HEK293 (cell line): ENCODE data around the gene CMBL.

Source experiments
- EGR2 ChIP-seq: fragments of 450-650 bp; formaldehyde crosslinking; IDR thresholded peaks from 2 replicates; pipeline ENCODE4 v1.5.1; 2016; ENCODE audit warnings: low read depth, missing biosample characterization, missing genetic modification characterization
- ELK4 ChIP-seq: IDR thresholded peaks from 2 replicates; pipeline ENCODE4 v1.6.1; 2011; ENCODE audit warnings: mild to moderate bottlenecking, low read depth, low read length, borderline replicate concordance
- RBAK ChIP-seq: fragments of 450-650 bp; formaldehyde crosslinking; IDR thresholded peaks from 2 replicates; pipeline ENCODE4 v1.5.1; 2016; ENCODE audit warnings: missing biosample characterization, missing genetic modification characterization
- REPIN1 ChIP-seq: fragments of 450-650 bp; formaldehyde crosslinking; IDR thresholded peaks from 2 replicates; pipeline ENCODE4 v1.5.1; 2017; ENCODE audit warnings: missing biosample characterization, missing genetic modification characterization, low read depth
- SP3 ChIP-seq: fragments of 450-650 bp; formaldehyde crosslinking; IDR thresholded peaks from 2 replicates; pipeline ENCODE4 v1.5.1; 2016; ENCODE audit warnings: missing biosample characterization, missing genetic modification characterization
- ZBTB21 ChIP-seq: fragments of 450-650 bp; formaldehyde crosslinking; IDR thresholded peaks from 2 replicates; pipeline ENCODE4 v1.5.1; 2017; ENCODE audit warnings: missing biosample characterization, missing genetic modification characterization
- ZIC2 ChIP-seq: fragments of 450-650 bp; formaldehyde crosslinking; IDR thresholded peaks from 2 replicates; pipeline ENCODE4 v1.5.1; 2016; ENCODE audit warnings: missing biosample characterization, missing genetic modification characterization
- ZNF121 ChIP-seq: fragments of 450-650 bp; formaldehyde crosslinking; IDR thresholded peaks from 2 replicates; pipeline ENCODE4 v1.5.1; 2016; ENCODE audit warnings: missing biosample characterization, missing genetic modification characterization
- ZNF155 ChIP-seq: fragments of 450-650 bp; formaldehyde crosslinking; IDR thresholded peaks from 2 replicates; pipeline ENCODE4 v1.5.1; 2016; ENCODE audit warnings: missing biosample characterization, missing genetic modification characterization
- ZNF184 ChIP-seq: fragments of 450-650 bp; IDR thresholded peaks from 2 replicates; pipeline ENCODE4 v1.5.1; 2018; ENCODE audit warnings: missing biosample characterization, mild to moderate bottlenecking, missing genetic modification characterization
- ZNF239 ChIP-seq: fragments of 450-650 bp; formaldehyde crosslinking; IDR thresholded peaks from 2 replicates; pipeline ENCODE4 v1.5.1; 2016; ENCODE audit warnings: missing biosample characterization, missing genetic modification characterization
- ZNF274 ChIP-seq, 2 experiments: fragments of 200-500 bp in 1 of 2; fragments of 450-650 bp in 1 of 2; sonication (Bioruptor generic) in 1 of 2; formaldehyde crosslinking in 1 of 2; IDR thresholded peaks; 2 replicates each; pipeline versions ENCODE4 v1.5.1 to v1.6.1; 2014 to 2016; ENCODE audit warnings: borderline replicate concordance in 1 of 2, inconsistent platforms in 1 of 2, low read length in 1 of 2, missing biosample characterization in 1 of 2, missing genetic modification characterization in 1 of 2
- ZNF350 ChIP-seq: fragments of 450-650 bp; formaldehyde crosslinking; IDR thresholded peaks from 2 replicates; pipeline ENCODE4 v1.5.0; 2017; ENCODE audit warnings: missing biosample characterization, mild to moderate bottlenecking, missing genetic modification characterization
- ZNF391 ChIP-seq: fragments of 450-650 bp; formaldehyde crosslinking; IDR thresholded peaks from 2 replicates; pipeline ENCODE4 v1.5.1; 2016; ENCODE audit warnings: low read depth, missing biosample characterization, missing genetic modification characterization, borderline replicate concordance
- ZNF473 ChIP-seq: fragments of 450-650 bp; formaldehyde crosslinking; IDR thresholded peaks from 2 replicates; pipeline ENCODE4 v1.5.1; 2017; ENCODE audit warnings: missing biosample characterization, missing genetic modification characterization
- ZNF561 ChIP-seq: fragments of 450-650 bp; IDR thresholded peaks from 2 replicates; pipeline ENCODE4 v1.5.1; 2018; ENCODE audit warnings: missing biosample characterization, missing genetic modification characterization, borderline replicate concordance
- ZNF571 ChIP-seq: fragments of 450-650 bp; formaldehyde crosslinking; IDR thresholded peaks from 2 replicates; pipeline ENCODE4 v1.5.0; 2017; ENCODE audit warnings: missing biosample characterization, missing genetic modification characterization
- ZNF585B ChIP-seq: fragments of 450-650 bp; formaldehyde crosslinking; IDR thresholded peaks from 2 replicates; pipeline ENCODE4 v1.5.1; 2016; ENCODE audit warnings: missing biosample characterization, missing genetic modification characterization
- TF ChIP-seq, protein P1 (sequence below): fragments of 450-650 bp; formaldehyde crosslinking; IDR thresholded peaks from 2 replicates; pipeline ENCODE4 v1.5.0; 2017; ENCODE audit warnings: missing biosample characterization, missing genetic modification characterization, borderline replicate concordance
- TF ChIP-seq, protein P2 (sequence below): fragments of 450-650 bp; formaldehyde crosslinking; IDR thresholded peaks from 2 replicates; pipeline ENCODE4 v1.5.1; 2016; ENCODE audit warnings: missing biosample characterization, missing genetic modification characterization
- TF ChIP-seq, protein P3 (sequence below): fragments of 450-650 bp; formaldehyde crosslinking; IDR thresholded peaks from 2 replicates; pipeline ENCODE4 v1.5.1; 2016; ENCODE audit warnings: missing biosample characterization, missing genetic modification characterization
- TF ChIP-seq, protein P4 (sequence below): sonication (generic); formaldehyde crosslinking; IDR thresholded peaks from 2 replicates; pipeline ENCODE4 v1.8.1; 2022; ENCODE audit warnings: mild to moderate bottlenecking, moderate library complexity, missing genetic modification reagents
- TF ChIP-seq, protein P5 (sequence below): fragments of 450-650 bp; formaldehyde crosslinking; IDR thresholded peaks from 2 replicates; pipeline ENCODE4 v1.5.1; 2016; ENCODE audit warnings: missing biosample characterization, missing genetic modification characterization, low read depth
- TF ChIP-seq, protein P6 (sequence below): fragments of 450-650 bp; formaldehyde crosslinking; IDR thresholded peaks from 2 replicates; pipeline ENCODE4 v1.5.1; 2017; ENCODE audit warnings: missing biosample characterization, missing genetic modification characterization

Gene CMBL

GRCh38 chr5:10307206-10308148, at the start of gene CMBL (continued):
- no peak for TF ChIP-seq ZNF274 (IDR thresholded peaks at IDR 0.05; ENCODE audit: low read length)
- no peak for TF ChIP-seq ZNF274 (tag by site-specific recombination; IDR thresholded peaks at IDR 0.05; ENCODE audit: borderline replicate concordance)
- TF ChIP-seq ZNF155: no peak
- TF ChIP-seq ELK4: no peak
- TF ChIP-seq, protein P1, sequence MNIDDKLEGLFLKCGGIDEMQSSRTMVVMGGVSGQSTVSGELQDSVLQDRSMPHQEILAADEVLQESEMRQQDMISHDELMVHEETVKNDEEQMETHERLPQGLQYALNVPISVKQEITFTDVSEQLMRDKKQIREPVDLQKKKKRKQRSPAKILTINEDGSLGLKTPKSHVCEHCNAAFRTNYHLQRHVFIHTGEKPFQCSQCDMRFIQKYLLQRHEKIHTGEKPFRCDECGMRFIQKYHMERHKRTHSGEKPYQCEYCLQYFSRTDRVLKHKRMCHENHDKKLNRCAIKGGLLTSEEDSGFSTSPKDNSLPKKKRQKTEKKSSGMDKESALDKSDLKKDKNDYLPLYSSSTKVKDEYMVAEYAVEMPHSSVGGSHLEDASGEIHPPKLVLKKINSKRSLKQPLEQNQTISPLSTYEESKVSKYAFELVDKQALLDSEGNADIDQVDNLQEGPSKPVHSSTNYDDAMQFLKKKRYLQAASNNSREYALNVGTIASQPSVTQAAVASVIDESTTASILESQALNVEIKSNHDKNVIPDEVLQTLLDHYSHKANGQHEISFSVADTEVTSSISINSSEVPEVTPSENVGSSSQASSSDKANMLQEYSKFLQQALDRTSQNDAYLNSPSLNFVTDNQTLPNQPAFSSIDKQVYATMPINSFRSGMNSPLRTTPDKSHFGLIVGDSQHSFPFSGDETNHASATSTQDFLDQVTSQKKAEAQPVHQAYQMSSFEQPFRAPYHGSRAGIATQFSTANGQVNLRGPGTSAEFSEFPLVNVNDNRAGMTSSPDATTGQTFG (tag by site-specific recombination): no peak
- TF ChIP-seq RBAK (tag by site-specific recombination): no peak
- no peak for TF ChIP-seq ZNF350 (tag by site-specific recombination)
- TF ChIP-seq ZNF184 (tag by site-specific recombination): no peak
- peak; percentile 94 for TF ChIP-seq EGR2 (tag by site-specific recombination)
- peak; percentile 75 for TF ChIP-seq ZIC2 (tag by site-specific recombination)
- no peak for TF ChIP-seq ZNF473 (tag by site-specific recombination)
- TF ChIP-seq ZNF561: peak; percentile 69
- no peak for TF ChIP-seq ZBTB21
- no peak for TF ChIP-seq REPIN1 (tag by site-specific recombination)
- TF ChIP-seq ZNF391 (tag by site-specific recombination): peak; percentile 91; the same call in 1 of the 2 replicates
- TF ChIP-seq, protein P2, sequence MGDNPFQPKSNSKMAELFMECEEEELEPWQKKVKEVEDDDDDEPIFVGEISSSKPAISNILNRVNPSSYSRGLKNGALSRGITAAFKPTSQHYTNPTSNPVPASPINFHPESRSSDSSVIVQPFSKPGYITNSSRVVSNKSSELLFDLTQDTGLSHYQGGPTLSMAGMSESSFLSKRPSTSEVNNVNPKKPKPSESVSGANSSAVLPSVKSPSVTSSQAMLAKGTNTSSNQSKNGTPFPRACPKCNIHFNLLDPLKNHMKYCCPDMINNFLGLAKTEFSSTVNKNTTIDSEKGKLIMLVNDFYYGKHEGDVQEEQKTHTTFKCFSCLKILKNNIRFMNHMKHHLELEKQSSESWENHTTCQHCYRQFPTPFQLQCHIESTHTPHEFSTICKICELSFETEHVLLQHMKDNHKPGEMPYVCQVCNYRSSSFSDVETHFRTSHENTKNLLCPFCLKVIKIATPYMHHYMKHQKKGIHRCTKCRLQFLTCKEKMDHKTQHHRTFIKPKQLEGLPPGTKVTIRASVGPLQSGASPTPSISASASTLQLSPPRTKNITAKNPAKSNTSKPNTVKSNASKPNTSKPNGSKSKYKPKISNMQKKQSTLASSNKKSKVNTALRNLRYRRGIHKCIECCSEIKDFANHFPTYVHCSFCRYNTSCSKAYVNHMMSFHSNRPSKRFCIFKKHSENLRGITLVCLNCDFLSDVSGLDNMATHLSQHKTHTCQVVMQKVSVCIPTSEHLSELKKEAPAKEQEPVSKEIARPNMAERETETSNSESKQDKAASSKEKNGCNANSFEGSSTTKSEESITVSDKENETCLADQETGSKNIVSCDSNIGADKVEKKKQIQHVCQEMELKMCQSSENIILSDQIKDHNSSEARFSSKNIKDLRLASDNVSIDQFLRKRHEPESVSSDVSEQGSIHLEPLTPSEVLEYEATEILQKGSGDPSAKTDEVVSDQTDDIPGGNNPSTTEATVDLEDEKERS (tag by site-specific recombination): no peak
- TF ChIP-seq SP3: peak; percentile 93
- peak; percentile 63; the same call in 1 of the 2 replicates for TF ChIP-seq ZNF239 (tag by site-specific recombination)
- TF ChIP-seq, protein P3, sequence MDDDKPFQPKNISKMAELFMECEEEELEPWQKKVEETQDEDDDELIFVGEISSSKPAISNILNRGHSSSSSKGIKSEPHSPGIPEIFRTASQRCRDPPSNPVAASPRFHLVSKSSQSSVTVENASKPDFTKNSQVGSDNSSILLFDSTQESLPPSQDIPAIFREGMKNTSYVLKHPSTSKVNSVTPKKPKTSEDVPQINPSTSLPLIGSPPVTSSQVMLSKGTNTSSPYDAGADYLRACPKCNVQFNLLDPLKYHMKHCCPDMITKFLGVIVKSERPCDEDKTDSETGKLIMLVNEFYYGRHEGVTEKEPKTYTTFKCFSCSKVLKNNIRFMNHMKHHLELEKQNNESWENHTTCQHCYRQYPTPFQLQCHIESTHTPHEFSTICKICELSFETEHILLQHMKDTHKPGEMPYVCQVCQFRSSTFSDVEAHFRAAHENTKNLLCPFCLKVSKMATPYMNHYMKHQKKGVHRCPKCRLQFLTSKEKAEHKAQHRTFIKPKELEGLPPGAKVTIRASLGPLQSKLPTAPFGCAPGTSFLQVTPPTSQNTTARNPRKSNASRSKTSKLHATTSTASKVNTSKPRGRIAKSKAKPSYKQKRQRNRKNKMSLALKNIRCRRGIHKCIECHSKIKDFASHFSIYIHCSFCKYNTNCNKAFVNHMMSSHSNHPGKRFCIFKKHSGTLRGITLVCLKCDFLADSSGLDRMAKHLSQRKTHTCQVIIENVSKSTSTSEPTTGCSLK (tag by site-specific recombination): no peak
- TF ChIP-seq ZNF121 (tag by site-specific recombination): peak; percentile 91
- 0 out of 2 replicates have a peak, but pooled peaks have one; percentile 5 for TF ChIP-seq ZNF585B (tag by site-specific recombination)
- TF ChIP-seq, protein P4, sequence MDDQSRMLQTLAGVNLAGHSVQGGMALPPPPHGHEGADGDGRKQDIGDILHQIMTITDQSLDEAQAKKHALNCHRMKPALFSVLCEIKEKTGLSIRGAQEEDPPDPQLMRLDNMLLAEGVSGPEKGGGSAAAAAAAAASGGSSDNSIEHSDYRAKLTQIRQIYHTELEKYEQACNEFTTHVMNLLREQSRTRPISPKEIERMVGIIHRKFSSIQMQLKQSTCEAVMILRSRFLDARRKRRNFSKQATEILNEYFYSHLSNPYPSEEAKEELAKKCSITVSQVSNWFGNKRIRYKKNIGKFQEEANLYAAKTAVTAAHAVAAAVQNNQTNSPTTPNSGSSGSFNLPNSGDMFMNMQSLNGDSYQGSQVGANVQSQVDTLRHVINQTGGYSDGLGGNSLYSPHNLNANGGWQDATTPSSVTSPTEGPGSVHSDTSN (CRISPR knock-in tag): peak; percentile 64; the same call in 1 of the 2 replicates
- TF ChIP-seq, protein P5, sequence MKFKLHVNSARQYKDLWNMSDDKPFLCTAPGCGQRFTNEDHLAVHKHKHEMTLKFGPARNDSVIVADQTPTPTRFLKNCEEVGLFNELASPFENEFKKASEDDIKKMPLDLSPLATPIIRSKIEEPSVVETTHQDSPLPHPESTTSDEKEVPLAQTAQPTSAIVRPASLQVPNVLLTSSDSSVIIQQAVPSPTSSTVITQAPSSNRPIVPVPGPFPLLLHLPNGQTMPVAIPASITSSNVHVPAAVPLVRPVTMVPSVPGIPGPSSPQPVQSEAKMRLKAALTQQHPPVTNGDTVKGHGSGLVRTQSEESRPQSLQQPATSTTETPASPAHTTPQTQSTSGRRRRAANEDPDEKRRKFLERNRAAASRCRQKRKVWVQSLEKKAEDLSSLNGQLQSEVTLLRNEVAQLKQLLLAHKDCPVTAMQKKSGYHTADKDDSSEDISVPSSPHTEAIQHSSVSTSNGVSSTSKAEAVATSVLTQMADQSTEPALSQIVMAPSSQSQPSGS: no peak
- TF ChIP-seq, protein P6, sequence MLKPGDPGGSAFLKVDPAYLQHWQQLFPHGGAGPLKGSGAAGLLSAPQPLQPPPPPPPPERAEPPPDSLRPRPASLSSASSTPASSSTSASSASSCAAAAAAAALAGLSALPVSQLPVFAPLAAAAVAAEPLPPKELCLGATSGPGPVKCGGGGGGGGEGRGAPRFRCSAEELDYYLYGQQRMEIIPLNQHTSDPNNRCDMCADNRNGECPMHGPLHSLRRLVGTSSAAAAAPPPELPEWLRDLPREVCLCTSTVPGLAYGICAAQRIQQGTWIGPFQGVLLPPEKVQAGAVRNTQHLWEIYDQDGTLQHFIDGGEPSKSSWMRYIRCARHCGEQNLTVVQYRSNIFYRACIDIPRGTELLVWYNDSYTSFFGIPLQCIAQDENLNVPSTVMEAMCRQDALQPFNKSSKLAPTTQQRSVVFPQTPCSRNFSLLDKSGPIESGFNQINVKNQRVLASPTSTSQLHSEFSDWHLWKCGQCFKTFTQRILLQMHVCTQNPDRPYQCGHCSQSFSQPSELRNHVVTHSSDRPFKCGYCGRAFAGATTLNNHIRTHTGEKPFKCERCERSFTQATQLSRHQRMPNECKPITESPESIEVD (tag by site-specific recombination): no peak
- no peak for TF ChIP-seq ZNF571 (tag by site-specific recombination)
